Spleen (tissue), 7 donors: ENCODE data around the gene KIF16B.

Experiments
- POLR2A ChIP-seq, 3 donors: fragments of 450-650 bp; IDR thresholded peaks; one replicate each; pipeline ENCODE4 v1.5.1; 2017; ENCODE audit warnings: antibody characterized with exemption in 3 of 3, mild to moderate bottlenecking in 1 of 3
- POLR2AphosphoS5 ChIP-seq, 3 donors: sonication (generic); formaldehyde crosslinking; IDR thresholded peaks; one replicate each; pipeline ENCODE4 v1.5.1; 2017; ENCODE audit warnings: antibody characterized with exemption in 3 of 3
- TF ChIP-seq, protein P1 (sequence below), 11 experiments: fragments of 200-600 bp in 7 of 11; fragments of 450-650 bp in 4 of 11; sonication (generic) in 4 of 11; IDR thresholded peaks in 8 of 11; conservative IDR thresholded peaks in 3 of 11; 1 replicate in 7 of 11; 2 replicates in 4 of 11; pipeline versions ENCODE4 v1.4.0 to v1.8.0; 2016 to 2021; ENCODE audit warnings: antibody characterized with exemption in 11 of 11, inconsistent platforms in 4 of 11, mild to moderate bottlenecking in 1 of 11
- donor health status: DM: no; HTN: no; CAD: no; lungs with moderate emphysema.
- donor health status: DM: no; HTN: no; CAD: no.
- donor health status: DM: no; HTN: no; CAD: no.

DNA sequence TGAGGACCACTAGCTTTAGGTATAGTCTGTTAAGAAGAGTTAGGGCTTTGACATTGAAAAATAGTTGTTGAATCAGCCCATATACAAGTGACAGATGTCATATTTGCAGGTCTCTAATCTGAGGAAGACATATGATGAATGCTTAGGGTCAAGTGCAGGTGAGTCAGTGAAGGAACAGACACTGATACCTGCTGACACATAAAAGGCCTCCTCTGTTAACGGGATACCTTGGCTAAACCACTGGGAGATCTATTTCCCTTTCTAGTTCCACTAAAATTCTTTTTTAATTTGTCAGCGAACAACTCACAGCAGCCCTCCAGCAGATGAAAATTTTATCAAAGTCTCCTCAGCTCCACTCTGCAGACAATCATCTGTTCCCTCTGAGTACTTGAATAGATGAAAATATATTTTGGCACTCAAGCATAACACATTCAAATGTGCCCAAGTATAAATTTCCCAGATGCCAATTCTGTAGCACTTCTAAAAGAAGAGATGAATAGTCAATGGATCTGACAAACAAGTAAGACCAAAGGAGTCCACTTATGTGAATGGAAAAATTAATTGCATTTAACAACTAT is 154.0 kb downstream of the KIF16B start:
- TF ChIP-seq, protein P1, sequence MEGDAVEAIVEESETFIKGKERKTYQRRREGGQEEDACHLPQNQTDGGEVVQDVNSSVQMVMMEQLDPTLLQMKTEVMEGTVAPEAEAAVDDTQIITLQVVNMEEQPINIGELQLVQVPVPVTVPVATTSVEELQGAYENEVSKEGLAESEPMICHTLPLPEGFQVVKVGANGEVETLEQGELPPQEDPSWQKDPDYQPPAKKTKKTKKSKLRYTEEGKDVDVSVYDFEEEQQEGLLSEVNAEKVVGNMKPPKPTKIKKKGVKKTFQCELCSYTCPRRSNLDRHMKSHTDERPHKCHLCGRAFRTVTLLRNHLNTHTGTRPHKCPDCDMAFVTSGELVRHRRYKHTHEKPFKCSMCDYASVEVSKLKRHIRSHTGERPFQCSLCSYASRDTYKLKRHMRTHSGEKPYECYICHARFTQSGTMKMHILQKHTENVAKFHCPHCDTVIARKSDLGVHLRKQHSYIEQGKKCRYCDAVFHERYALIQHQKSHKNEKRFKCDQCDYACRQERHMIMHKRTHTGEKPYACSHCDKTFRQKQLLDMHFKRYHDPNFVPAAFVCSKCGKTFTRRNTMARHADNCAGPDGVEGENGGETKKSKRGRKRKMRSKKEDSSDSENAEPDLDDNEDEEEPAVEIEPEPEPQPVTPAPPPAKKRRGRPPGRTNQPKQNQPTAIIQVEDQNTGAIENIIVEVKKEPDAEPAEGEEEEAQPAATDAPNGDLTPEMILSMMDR (IDR thresholded peaks at IDR 0.05 in 8 of 11, conservative IDR thresholded peaks at IDR 0.05 in 3 of 11), result no peak
- no peak for TF ChIP-seq POLR2AphosphoS5 (IDR thresholded peaks at IDR 0.05)
- no peak for TF ChIP-seq POLR2A (IDR thresholded peaks at IDR 0.05)
